ENCODE data around the gene TRIM47. TPM values are rescaled to one million over a fixed set of nuclear protein-coding genes. Genes with fewer than 3 reads are reported as not detected.

The TRIM47 gene
- total RNA-seq, 1 experiment from 2014 or later = 86.7 TPM

DNA sequence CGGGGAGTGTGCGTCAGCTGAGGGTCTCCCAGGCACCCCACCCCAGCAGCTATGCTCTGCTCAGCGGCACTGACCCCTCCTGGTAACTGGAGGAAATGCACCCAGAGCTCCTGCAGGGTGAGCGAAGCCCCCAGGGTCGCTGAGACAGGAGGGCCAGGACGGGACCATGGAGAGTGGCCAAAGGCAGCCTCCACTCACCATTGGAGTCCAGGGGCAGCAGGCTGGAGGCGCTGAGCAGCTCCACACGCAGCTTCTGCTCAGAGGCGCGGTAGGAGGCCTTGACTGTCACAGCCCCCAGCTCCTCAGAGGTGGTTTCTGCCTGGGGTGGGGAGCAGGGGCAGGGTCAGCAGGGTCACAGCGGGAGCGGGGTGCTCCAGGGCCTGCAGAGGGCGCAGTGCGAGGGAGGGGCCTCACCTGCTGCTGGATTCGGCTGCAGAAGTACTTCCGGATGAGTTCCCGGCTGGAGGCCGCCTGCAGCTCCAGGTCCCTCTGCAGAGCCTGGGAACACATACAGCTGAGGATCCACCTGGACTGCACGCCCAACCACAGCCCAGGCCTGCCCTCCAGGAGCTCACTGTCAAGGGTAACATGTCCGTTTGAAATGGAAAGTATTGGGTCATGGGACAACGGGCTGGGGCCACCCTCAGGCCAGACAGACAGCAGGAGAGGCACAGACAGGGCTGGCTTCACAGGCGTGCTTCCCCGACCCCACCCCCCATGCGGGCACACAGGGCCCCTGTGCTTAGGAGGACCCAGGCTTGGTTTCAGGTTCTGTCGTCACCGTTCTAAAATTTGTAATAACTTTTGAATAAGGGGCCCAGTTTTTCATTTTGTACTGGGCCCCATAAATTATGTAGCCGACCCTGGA, 48.0 kb downstream of the TRIM47 start:
- ChIA-PET CTCF (interaction anchor here (0.9 to 2.6 kb wide), 12 partner anchors 9 to 197 kb away, joined by 3 to 15 read pairs (median 4); partner anchors contain the start of genes GALK1 and SMIM5), RAD21 (ENCODE audit: low non-redundant PET in 1 of 2, low total read pairs in 2 of 2, uncharacterized antibody in 2 of 2, unreplicated experiment in 2 of 2) (interaction anchor here in 1 of 2 experiments (0.6 to 1.2 kb wide), 2 partner anchors 51 to 418 kb away, joined by 3 to 4 read pairs; a partner anchor contains a TSS), POLR2A (interaction anchor here (0.6 to 1.2 kb wide), 4 partner anchors 9 to 189 kb away, joined by 3 to 7 read pairs (median 4); no protein-coding TSS in a partner anchor)
- H3K4me2 ChIP-seq (ENCODE audit: low read length) = no peak overlapping the region
- no peak overlapping the region; the same call in 1 of the 2 replicates for H3K27ac ChIP-seq (ENCODE audit: low read depth, low read length)
- H4K20me1 ChIP-seq (ENCODE audit: insufficient read depth) = no peaks in the 10 kb centered on the region
- peaks cover 6 to 12% of the 10 kb centered on the region in 2 experiments; a peak in 2 of 4 replicates for H3K4me1 ChIP-seq (ENCODE audit: control insufficient read depth in 1 of 2, insufficient read depth in 2 of 2, low read length in 2 of 2)
- TF ChIP-seq, protein P1, sequence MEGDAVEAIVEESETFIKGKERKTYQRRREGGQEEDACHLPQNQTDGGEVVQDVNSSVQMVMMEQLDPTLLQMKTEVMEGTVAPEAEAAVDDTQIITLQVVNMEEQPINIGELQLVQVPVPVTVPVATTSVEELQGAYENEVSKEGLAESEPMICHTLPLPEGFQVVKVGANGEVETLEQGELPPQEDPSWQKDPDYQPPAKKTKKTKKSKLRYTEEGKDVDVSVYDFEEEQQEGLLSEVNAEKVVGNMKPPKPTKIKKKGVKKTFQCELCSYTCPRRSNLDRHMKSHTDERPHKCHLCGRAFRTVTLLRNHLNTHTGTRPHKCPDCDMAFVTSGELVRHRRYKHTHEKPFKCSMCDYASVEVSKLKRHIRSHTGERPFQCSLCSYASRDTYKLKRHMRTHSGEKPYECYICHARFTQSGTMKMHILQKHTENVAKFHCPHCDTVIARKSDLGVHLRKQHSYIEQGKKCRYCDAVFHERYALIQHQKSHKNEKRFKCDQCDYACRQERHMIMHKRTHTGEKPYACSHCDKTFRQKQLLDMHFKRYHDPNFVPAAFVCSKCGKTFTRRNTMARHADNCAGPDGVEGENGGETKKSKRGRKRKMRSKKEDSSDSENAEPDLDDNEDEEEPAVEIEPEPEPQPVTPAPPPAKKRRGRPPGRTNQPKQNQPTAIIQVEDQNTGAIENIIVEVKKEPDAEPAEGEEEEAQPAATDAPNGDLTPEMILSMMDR (IDR thresholded peaks at IDR 0.05 in 2 of 3, conservative IDR thresholded peaks at IDR 0.05 in 1 of 3; ENCODE audit: borderline replicate concordance in 1 of 3, insufficient read depth in 1 of 3, low read depth in 2 of 3, low read length in 2 of 3) = peak in 2 of 3 experiments; percentile 78 to 86; a peak in 5 of 6 replicates
- TF ChIP-seq POLR2A (IDR thresholded peaks at IDR 0.05; ENCODE audit: borderline replicate concordance, extremely low read depth, insufficient read depth, insufficient read length) = no peak
- no peak for TF ChIP-seq ZFX (IDR thresholded peaks at IDR 0.05)
- no peak for TF ChIP-seq POLR2AphosphoS5 (IDR thresholded peaks at IDR 0.05; ENCODE audit: low read depth, low read length)
- TF ChIP-seq, protein P2, sequence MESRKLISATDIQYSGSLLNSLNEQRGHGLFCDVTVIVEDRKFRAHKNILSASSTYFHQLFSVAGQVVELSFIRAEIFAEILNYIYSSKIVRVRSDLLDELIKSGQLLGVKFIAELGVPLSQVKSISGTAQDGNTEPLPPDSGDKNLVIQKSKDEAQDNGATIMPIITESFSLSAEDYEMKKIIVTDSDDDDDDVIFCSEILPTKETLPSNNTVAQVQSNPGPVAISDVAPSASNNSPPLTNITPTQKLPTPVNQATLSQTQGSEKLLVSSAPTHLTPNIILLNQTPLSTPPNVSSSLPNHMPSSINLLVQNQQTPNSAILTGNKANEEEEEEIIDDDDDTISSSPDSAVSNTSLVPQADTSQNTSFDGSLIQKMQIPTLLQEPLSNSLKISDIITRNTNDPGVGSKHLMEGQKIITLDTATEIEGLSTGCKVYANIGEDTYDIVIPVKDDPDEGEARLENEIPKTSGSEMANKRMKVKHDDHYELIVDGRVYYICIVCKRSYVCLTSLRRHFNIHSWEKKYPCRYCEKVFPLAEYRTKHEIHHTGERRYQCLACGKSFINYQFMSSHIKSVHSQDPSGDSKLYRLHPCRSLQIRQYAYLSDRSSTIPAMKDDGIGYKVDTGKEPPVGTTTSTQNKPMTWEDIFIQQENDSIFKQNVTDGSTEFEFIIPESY (IDR thresholded peaks at IDR 0.05; ENCODE audit: extremely low read depth, insufficient replicate concordance, low read length) = no peak
- TF ChIP-seq ZNF274 (IDR thresholded peaks at IDR 0.05; ENCODE audit: low read depth, low read length) = no peak
- peak; percentile 40 for TF ChIP-seq RAD21 (IDR thresholded peaks at IDR 0.05; ENCODE audit: low read depth)
- TF ChIP-seq JUND (IDR thresholded peaks at IDR 0.05) = no peak
- no peak for TF ChIP-seq EZH2 (IDR thresholded peaks at IDR 0.05)
- TF ChIP-seq CEBPB (IDR thresholded peaks at IDR 0.05; ENCODE audit: low read depth) = no peak
- TF ChIP-seq EGR1 (IDR thresholded peaks at IDR 0.05; ENCODE audit: low read depth) = no peak
- TF ChIP-seq, protein P3, sequence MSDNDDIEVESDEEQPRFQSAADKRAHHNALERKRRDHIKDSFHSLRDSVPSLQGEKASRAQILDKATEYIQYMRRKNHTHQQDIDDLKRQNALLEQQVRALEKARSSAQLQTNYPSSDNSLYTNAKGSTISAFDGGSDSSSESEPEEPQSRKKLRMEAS (IDR thresholded peaks at IDR 0.05) = no peak
- TF ChIP-seq, protein P4, sequence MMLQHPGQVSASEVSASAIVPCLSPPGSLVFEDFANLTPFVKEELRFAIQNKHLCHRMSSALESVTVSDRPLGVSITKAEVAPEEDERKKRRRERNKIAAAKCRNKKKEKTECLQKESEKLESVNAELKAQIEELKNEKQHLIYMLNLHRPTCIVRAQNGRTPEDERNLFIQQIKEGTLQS (IDR thresholded peaks at IDR 0.05) = no peak
- no peak for TF ChIP-seq SIN3A (IDR thresholded peaks at IDR 0.05; ENCODE audit: low read depth)
- no peak for TF ChIP-seq EZH2phosphoT487 (IDR thresholded peaks at IDR 0.05; ENCODE audit: borderline replicate concordance)
- TF ChIP-seq SP1 (IDR thresholded peaks at IDR 0.05; ENCODE audit: low read depth) = no peak
- no peak overlapping the region for H3K9ac ChIP-seq (ENCODE audit: low read length)
- no peak overlapping the region for H2AFZ ChIP-seq (ENCODE audit: low read depth, low read length, poor library complexity, severe bottlenecking)
- intact Hi-C loops (cut with micrococcal nuclease) = no loop called here
- no peaks in the 10 kb centered on the region for H3K36me3 ChIP-seq (ENCODE audit: control insufficient read depth in 1 of 2, insufficient read depth in 2 of 2, low read length in 2 of 2)
- no TSS peak for BruUV-seq (replicated peaks)
- no peaks in the 10 kb centered on the region for H3K79me2 ChIP-seq (ENCODE audit: insufficient read depth, low read length)
- H3K27me3 ChIP-seq (ENCODE audit: insufficient read depth, low read length) = no peaks in the 10 kb centered on the region
- H3K4me3 ChIP-seq (replicated peaks in 1 of 2; ENCODE audit: low read depth in 1 of 2, low read length in 2 of 2) = no peak overlapping the region
- H3K9me3 ChIP-seq (ENCODE audit: control insufficient read depth in 1 of 2, insufficient read depth in 1 of 2, low read depth in 1 of 2, low read length in 2 of 2) = no peaks in the 10 kb centered on the region
- no peaks in the 10 kb centered on the region for H3K9me2 ChIP-seq (ENCODE audit: insufficient read depth)
- no peak for DNase-seq (ENCODE audit: low read depth, low spot score)
- ATAC-seq = peak; percentile 42

Measured in HCT116 (cell line).